LNCAP (cell line): Measurements from ENCODE around the gene CWC22.

Source experiments
- CTCF ChIP-seq: fragments of 450-650 bp; IDR thresholded peaks from 2 replicates; pipeline ENCODE4 v1.5.1; 2017; ENCODE audit warnings: mild to moderate bottlenecking

Gene CWC22

GRCh38 chr2:180000434-180000833 is 6.7 kb downstream of the CWC22 start:
- TF ChIP-seq CTCF = no peak

- no peak for TF ChIP-seq CTCF
Observed at GRCh38 chr2:179999000-179999399, 8.1 kb downstream of the CWC22 start.

- no peak for TF ChIP-seq CTCF
Observed at GRCh38 chr2:179995741-179996515, 11.2 kb downstream of the CWC22 start.

GRCh38 chr2:179991344-179991743 is 15.8 kb downstream of the CWC22 start:
- TF ChIP-seq CTCF = no peak

GRCh38 chr2:179990676-179991317 is 16.3 kb downstream of the CWC22 start:
- TF ChIP-seq CTCF = no peak

GRCh38 chr2:179987916-179988315 is 19.2 kb downstream of the CWC22 start:
- no peak for TF ChIP-seq CTCF

GRCh38 chr2:179985163-179985820 is 21.8 kb downstream of the CWC22 start:
- TF ChIP-seq CTCF = no peak
